ENCODE measurements around the gene BUB3. TPM values are rescaled to one million over a fixed set of nuclear protein-coding genes. Genes with fewer than 3 reads are reported as not detected.
A peak's percentile ranks its signal among the peaks of the same experiment; 100 is the strongest.
"Not testable (repeated sequence)": the region's sequence is repeated elsewhere in the genome, so short reads cannot be mapped to it uniquely, and the experiment has no call there.

BUB3 gene
- polyA plus RNA-seq, 6 donors from 2014 or later = 135 to 244 (median 163) TPM

GRCh38 chr10:123171616-123172015, 17.4 kb downstream of the BUB3 start:
- not testable (repeated sequence) for DNase-seq; H3K4me3 Mint-ChIP-seq; H3K4me1 Mint-ChIP-seq; H3K27me3 Mint-ChIP-seq; H3K9me3 Mint-ChIP-seq; ATAC-seq (ENCODE audit: low read depth in 2 of 2)
- Mint-ChIP-seq H3K27ac (peak overlapping the region in 1 of 6 donors; percentile 63), H3K36me3 (peaks cover 8 to 34% of the 10 kb centered on the region in 2 donors)

GRCh38 chr10:123175389-123176387, 21.5 kb downstream of the BUB3 start:
- H3K27me3 Mint-ChIP-seq = no peaks in the 10 kb centered on the region
- peaks cover 0 to 5% (median 4%) of the 10 kb centered on the region in 3 donors for H3K4me1 Mint-ChIP-seq
- H3K27ac Mint-ChIP-seq = peak overlapping the region in 1 of 6 donors; percentile 42
- no peak overlapping the region for H3K4me3 Mint-ChIP-seq
- ATAC-seq (ENCODE audit: low read depth in 2 of 2) (no peak), DNase-seq (no peak)
- H3K36me3 Mint-ChIP-seq = peaks cover 0 to 34% of the 10 kb centered on the region in 2 donors
- peaks cover 0 to 10% (median 5%) of the 10 kb centered on the region in 7 donors for H3K9me3 Mint-ChIP-seq

- DNase-seq; H3K27ac Mint-ChIP-seq; H3K27me3 Mint-ChIP-seq; H3K4me3 Mint-ChIP-seq; ATAC-seq (ENCODE audit: low read depth in 2 of 2); H3K4me1 Mint-ChIP-seq: not testable (repeated sequence)
- H3K36me3 Mint-ChIP-seq = peaks cover 5 to 31% of the 10 kb centered on the region in 2 donors
- peaks cover 3 to 19% (median 14%) of the 10 kb centered on the region in 7 donors for H3K9me3 Mint-ChIP-seq
These were observed 24.2 kb downstream of the BUB3 start for GRCh38 chr10:123178390-123178789.

- no peaks in the 10 kb centered on the region for H3K4me1 Mint-ChIP-seq
- no peak overlapping the region for H3K4me3 Mint-ChIP-seq
- peaks cover 4 to 38% (median 30%) of the 10 kb centered on the region in 7 donors for H3K9me3 Mint-ChIP-seq
- no peak for ATAC-seq (ENCODE audit: low read depth in 2 of 2)
- peaks cover 24 to 32% of the 10 kb centered on the region in 2 donors for H3K36me3 Mint-ChIP-seq
- H3K27ac Mint-ChIP-seq = peak overlapping the region in 1 of 6 donors; percentile 37
- DNase-seq = no peak
- H3K27me3 Mint-ChIP-seq = no peaks in the 10 kb centered on the region
These were observed 26.2 kb downstream of the BUB3 start for GRCh38 chr10:123180101-123181090.

GRCh38 chr10:123183724-123184123, 29.5 kb downstream of the BUB3 start:
- ATAC-seq (ENCODE audit: low read depth in 2 of 2) = no peak
- DNase-seq = no peak
- peaks cover 4 to 46% (median 32%) of the 10 kb centered on the region in 7 donors for H3K9me3 Mint-ChIP-seq
- no peaks in the 10 kb centered on the region for H3K4me1 Mint-ChIP-seq
- no peak overlapping the region for H3K4me3 Mint-ChIP-seq
- no peak overlapping the region for H3K27ac Mint-ChIP-seq
- no peaks in the 10 kb centered on the region for H3K27me3 Mint-ChIP-seq
- H3K36me3 Mint-ChIP-seq = peaks cover 41 to 43% of the 10 kb centered on the region in 2 donors

- ATAC-seq (ENCODE audit: low read depth in 2 of 2) (no peak), DNase-seq (no peak)
- H3K36me3 Mint-ChIP-seq = peaks cover 50 to 61% of the 10 kb centered on the region in 2 donors
- no peak overlapping the region for H3K4me3 Mint-ChIP-seq
- no peaks in the 10 kb centered on the region for H3K27me3 Mint-ChIP-seq
- no peaks in the 10 kb centered on the region for H3K4me1 Mint-ChIP-seq
- peaks cover 4 to 38% (median 30%) of the 10 kb centered on the region in 7 donors for H3K9me3 Mint-ChIP-seq
- no peak overlapping the region for H3K27ac Mint-ChIP-seq
These were observed 33.6 kb downstream of the BUB3 start for GRCh38 chr10:123187781-123188180.

GRCh38 chr10:123191886-123192285, 37.7 kb downstream of the BUB3 start:
- no peaks in the 10 kb centered on the region for H3K27me3 Mint-ChIP-seq
- ATAC-seq (ENCODE audit: low read depth in 2 of 2) (no peak), DNase-seq (no peak)
- peaks cover 18 to 22% of the 10 kb centered on the region in 2 donors for H3K36me3 Mint-ChIP-seq
- no peaks in the 10 kb centered on the region for H3K4me1 Mint-ChIP-seq
- H3K27ac Mint-ChIP-seq = no peak overlapping the region
- no peaks in the 10 kb centered on the region for H3K9me3 Mint-ChIP-seq
- H3K4me3 Mint-ChIP-seq = no peak overlapping the region

GRCh38 chr10:123194056-123194455, 39.9 kb downstream of the BUB3 start:
- peaks cover 8 to 20% of the 10 kb centered on the region in 2 donors for H3K36me3 Mint-ChIP-seq
- ATAC-seq (ENCODE audit: low read depth in 2 of 2) (no peak), DNase-seq (no peak)
- no peaks in the 10 kb centered on the region for H3K27me3 Mint-ChIP-seq
- H3K9me3 Mint-ChIP-seq = no peaks in the 10 kb centered on the region
- no peaks in the 10 kb centered on the region for H3K4me1 Mint-ChIP-seq
- H3K27ac Mint-ChIP-seq = no peak overlapping the region
- H3K4me3 Mint-ChIP-seq = no peak overlapping the region

- DNase-seq (no peak), ATAC-seq (ENCODE audit: low read depth in 2 of 2) (no peak)
- Mint-ChIP-seq H3K27me3 (no peaks in the 10 kb centered on the region), H3K4me3 (no peak overlapping the region), H3K4me1 (peaks cover 20 to 32% (median 24%) of the 10 kb centered on the region in 3 donors), H3K27ac (peak overlapping the region in 1 of 6 donors; percentile 64), H3K36me3 (peaks cover 0 to 9% of the 10 kb centered on the region in 2 donors), H3K9me3 (peaks cover 0 to 1% (median 0%) of the 10 kb centered on the region in 7 donors)
These were observed 46.3 kb downstream of the BUB3 start for GRCh38 chr10:123200531-123200930.

- H3K36me3 Mint-ChIP-seq = peaks cover 0 to 20% of the 10 kb centered on the region in 2 donors
- ATAC-seq (ENCODE audit: low read depth in 2 of 2) (no peak), DNase-seq (no peak)
- H3K4me3 Mint-ChIP-seq = no peak overlapping the region
- H3K27me3 Mint-ChIP-seq = no peaks in the 10 kb centered on the region
- peaks cover 0 to 10% (median 3%) of the 10 kb centered on the region in 7 donors for H3K9me3 Mint-ChIP-seq
- peaks cover 21 to 35% (median 28%) of the 10 kb centered on the region in 3 donors for H3K4me1 Mint-ChIP-seq
- peak overlapping the region in 1 of 6 donors; percentile 78 for H3K27ac Mint-ChIP-seq
These were observed 48.3 kb downstream of the BUB3 start for GRCh38 chr10:123202506-123202905.

GRCh38 chr10:123203393-123204126, 49.4 kb downstream of the BUB3 start:
- DNase-seq = no peak
- peaks cover 0 to 20% (median 12%) of the 10 kb centered on the region in 7 donors for H3K9me3 Mint-ChIP-seq
- peaks cover 21 to 35% (median 28%) of the 10 kb centered on the region in 3 donors for H3K4me1 Mint-ChIP-seq
- H3K36me3 Mint-ChIP-seq = peaks cover 10 to 29% of the 10 kb centered on the region in 2 donors
- peak overlapping the region in 4 of 6 donors; percentile 24 to 88 (median 57) for H3K27ac Mint-ChIP-seq
- H3K27me3 Mint-ChIP-seq = no peaks in the 10 kb centered on the region
- H3K4me3 Mint-ChIP-seq = peak overlapping the region in 2 of 8 donors; percentile 5 to 27
- no peak for ATAC-seq (ENCODE audit: low read depth in 2 of 2)

- H3K36me3 Mint-ChIP-seq = peaks cover 10 to 29% of the 10 kb centered on the region in 2 donors
- H3K27ac Mint-ChIP-seq = peak overlapping the region in 3 of 6 donors; percentile 24 to 85 (median 29)
- H3K4me1 Mint-ChIP-seq = peaks cover 21 to 35% (median 28%) of the 10 kb centered on the region in 3 donors
- H3K27me3 Mint-ChIP-seq = no peaks in the 10 kb centered on the region
- peak overlapping the region in 1 of 8 donors; percentile 35 for H3K4me3 Mint-ChIP-seq
- ATAC-seq (ENCODE audit: low read depth in 2 of 2) = no peak
- no peak for DNase-seq
- peaks cover 0 to 20% (median 12%) of the 10 kb centered on the region in 7 donors for H3K9me3 Mint-ChIP-seq
These were observed 49.9 kb downstream of the BUB3 start for GRCh38 chr10:123204127-123204461.

All from naive B cell (primary cell).